GM12891 (cell line): Measurements from ENCODE around the gene SHE.

Experiments used
- POLR2A ChIP-seq: IDR thresholded peaks from 2 replicates; pipeline ENCODE4 v1.6.1; 2011; ENCODE audit warnings: low read depth, low read length, control low read depth
- POLR2AphosphoS5 ChIP-seq: IDR thresholded peaks from 2 replicates; pipeline ENCODE4 v1.6.1; 2011; ENCODE audit warnings: low read depth, low read length, control low read depth
- TAF1 ChIP-seq: IDR thresholded peaks from 2 replicates; pipeline ENCODE4 v1.6.1; 2011; ENCODE audit warnings: low read depth, low read length, control low read depth

DNA sequence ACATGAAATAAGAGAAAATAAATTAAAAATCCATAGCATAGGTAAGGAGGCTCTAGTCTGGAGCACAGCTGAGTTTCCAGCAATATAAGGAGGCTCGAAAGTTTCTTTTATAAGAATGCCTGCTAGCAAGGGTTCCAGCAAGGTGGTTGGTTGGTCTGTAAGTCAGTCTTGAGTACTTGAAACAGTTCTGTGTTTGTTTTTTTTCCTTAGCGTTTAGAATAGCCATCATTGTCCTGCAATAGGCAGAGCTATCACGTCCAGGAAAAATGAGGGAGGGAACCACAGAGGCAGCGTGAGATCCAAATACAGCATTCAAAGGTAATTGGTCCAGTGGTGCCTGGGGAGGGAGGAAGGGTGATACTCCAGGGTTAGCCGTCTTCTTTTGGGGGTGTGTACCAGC lies 47.9 kb upstream of the SHE start:
- TF ChIP-seq TAF1 (no peak), POLR2A (no peak), POLR2AphosphoS5 (no peak)
